C4-2B (cell line): ENCODE data around the gene ITPKB.

Experiments
- CTCF ChIP-seq: fragments of 450-650 bp; conservative IDR thresholded peaks from 2 replicates; pipeline ENCODE4 v1.5.1; 2017; ENCODE audit warnings: mild to moderate bottlenecking
- ZFX ChIP-seq: fragments of 450-650 bp; IDR thresholded peaks from 2 replicates; pipeline ENCODE4 v1.6.1; 2017

GRCh38 chr1:226733876-226734275 is 5.2 kb downstream of the ITPKB start:
- no peak for TF ChIP-seq CTCF
- no peak for TF ChIP-seq ZFX
